ENCODE results near the gene DDX1. TPM values are rescaled to one million over a fixed set of nuclear protein-coding genes. Genes with fewer than 3 reads are reported as not detected.
"Not testable (repeated sequence)": the region's sequence is repeated elsewhere in the genome, so short reads cannot be mapped to it uniquely, and the experiment has no call there.

The DDX1 gene
- total RNA-seq, 1 experiment from 2014 or later, result 37.5 TPM

DNA sequence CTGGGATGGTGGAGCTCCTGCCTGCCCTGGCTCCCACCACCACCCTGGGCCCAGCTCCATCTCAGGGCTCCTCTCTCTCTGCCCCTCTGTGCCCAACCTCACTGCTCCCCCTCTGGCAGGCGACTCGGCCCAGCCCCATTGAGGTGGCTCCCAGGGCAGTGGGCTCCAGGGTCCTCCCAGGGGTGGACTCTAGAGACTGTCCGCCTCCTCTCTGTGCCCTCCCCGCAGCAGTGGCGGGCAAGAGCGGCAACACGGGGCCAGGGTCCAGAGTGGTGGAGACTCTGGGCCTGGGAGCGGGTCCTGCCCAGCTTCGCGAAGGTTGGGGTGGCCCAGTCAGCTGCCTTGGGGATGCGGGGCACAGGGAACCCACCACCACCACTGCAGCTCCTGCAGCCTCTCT is 27.4 kb downstream of the DDX1 start:
- Histone ChIP-seq H3K9ac (ENCODE audit: low read length) (no peak overlapping the region), H3K36me3 (ENCODE audit: insufficient read depth, low read length) (peaks cover 21% of the 10 kb centered on the region), H3K79me2 (ENCODE audit: low read length) (no peaks in the 10 kb centered on the region), H3K4me2 (ENCODE audit: low read depth, low read length, poor library complexity, severe bottlenecking) (no peak overlapping the region), H2AFZ (ENCODE audit: low read length) (no peak overlapping the region), H4K20me1 (ENCODE audit: insufficient read depth, low read depth, low read length) (no peaks in the 10 kb centered on the region), H3K27ac (ENCODE audit: low read length) (no peak overlapping the region), H3K4me3 (ENCODE audit: low read length) (no peak overlapping the region), H3K27me3 (ENCODE audit: low read length) (no peaks in the 10 kb centered on the region), H3K9me2 (replicated peaks; ENCODE audit: insufficient read depth, low read length) (no peaks in the 10 kb centered on the region), H3K4me1 (ENCODE audit: low read length) (no peaks in the 10 kb centered on the region), H3K9me3 (ENCODE audit: low read length) (no peaks in the 10 kb centered on the region)
- DNase-seq, result no peak

DNA sequence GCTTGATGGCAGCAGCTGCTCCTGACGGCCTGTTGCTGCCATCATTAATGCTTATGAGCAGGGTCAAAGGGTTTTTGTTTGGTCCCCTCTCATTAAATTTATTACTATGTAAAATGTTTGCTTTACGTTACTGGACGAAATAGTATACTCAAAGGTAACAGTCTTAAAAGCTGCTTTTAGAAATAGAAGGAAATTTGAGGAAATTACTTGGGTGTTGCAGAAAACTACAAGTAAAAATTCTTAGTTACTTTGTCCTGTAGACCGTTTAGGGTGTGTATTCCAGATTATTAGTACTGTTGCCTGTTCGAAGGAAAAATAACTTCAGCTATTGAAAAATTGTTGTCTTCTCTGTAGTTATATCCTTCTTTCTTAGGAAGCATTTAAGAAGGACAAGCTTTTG is 27.8 kb downstream of the DDX1 start:
- no peaks in the 10 kb centered on the region for H4K20me1 ChIP-seq (ENCODE audit: insufficient read depth, low read depth, low read length)
- no peaks in the 10 kb centered on the region for H3K79me2 ChIP-seq (ENCODE audit: low read length)
- DNase-seq, result no peak
- no peaks in the 10 kb centered on the region for H3K4me1 ChIP-seq (ENCODE audit: low read length)
- no peaks in the 10 kb centered on the region for H3K9me2 ChIP-seq (replicated peaks; ENCODE audit: insufficient read depth, low read length)
- H3K4me2 ChIP-seq (ENCODE audit: low read depth, low read length, poor library complexity, severe bottlenecking), result no peak overlapping the region
- no peaks in the 10 kb centered on the region for H3K9me3 ChIP-seq (ENCODE audit: low read length)
- peaks cover 25% of the 10 kb centered on the region for H3K36me3 ChIP-seq (ENCODE audit: insufficient read depth, low read length)
- H3K27me3 ChIP-seq (ENCODE audit: low read length), result no peaks in the 10 kb centered on the region
- no peak overlapping the region for H2AFZ ChIP-seq (ENCODE audit: low read length)
- H3K27ac ChIP-seq (ENCODE audit: low read length), result no peak overlapping the region
- no peak overlapping the region for H3K9ac ChIP-seq (ENCODE audit: low read length)
- H3K4me3 ChIP-seq (ENCODE audit: low read length), result no peak overlapping the region

DNA sequence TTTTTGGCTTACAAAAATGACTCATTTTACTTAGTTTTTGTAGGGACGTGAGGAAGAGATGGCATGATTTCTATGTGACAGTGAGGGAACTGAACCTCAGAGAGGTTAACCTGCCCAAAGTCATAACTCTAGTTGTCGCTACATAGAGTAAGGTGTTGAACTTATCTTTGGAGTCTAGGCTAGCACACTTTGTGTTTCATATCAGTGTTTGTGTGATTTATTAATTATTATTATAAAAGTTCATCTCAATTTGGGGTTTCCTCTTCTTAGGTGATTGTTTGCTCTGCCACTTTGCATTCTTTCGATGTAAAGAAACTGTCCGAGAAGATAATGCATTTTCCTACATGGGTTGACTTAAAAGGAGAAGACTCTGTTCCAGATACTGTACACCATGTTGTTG is 28.3 kb downstream of the DDX1 start:
- Histone ChIP-seq H3K4me1 (ENCODE audit: low read length) (no peaks in the 10 kb centered on the region), H3K36me3 (ENCODE audit: insufficient read depth, low read length) (peaks cover 29% of the 10 kb centered on the region), H3K4me2 (ENCODE audit: low read depth, low read length, poor library complexity, severe bottlenecking) (no peak overlapping the region), H3K4me3 (ENCODE audit: low read length) (no peak overlapping the region), H3K27me3 (ENCODE audit: low read length) (no peaks in the 10 kb centered on the region), H3K9me2 (replicated peaks; ENCODE audit: insufficient read depth, low read length) (no peaks in the 10 kb centered on the region), H2AFZ (ENCODE audit: low read length) (no peak overlapping the region), H3K79me2 (ENCODE audit: low read length) (no peaks in the 10 kb centered on the region), H3K9me3 (ENCODE audit: low read length) (no peaks in the 10 kb centered on the region), H3K9ac (ENCODE audit: low read length) (no peak overlapping the region), H4K20me1 (ENCODE audit: insufficient read depth, low read depth, low read length) (no peaks in the 10 kb centered on the region), H3K27ac (ENCODE audit: low read length) (no peak overlapping the region)
- DNase-seq, result no peak

DNA sequence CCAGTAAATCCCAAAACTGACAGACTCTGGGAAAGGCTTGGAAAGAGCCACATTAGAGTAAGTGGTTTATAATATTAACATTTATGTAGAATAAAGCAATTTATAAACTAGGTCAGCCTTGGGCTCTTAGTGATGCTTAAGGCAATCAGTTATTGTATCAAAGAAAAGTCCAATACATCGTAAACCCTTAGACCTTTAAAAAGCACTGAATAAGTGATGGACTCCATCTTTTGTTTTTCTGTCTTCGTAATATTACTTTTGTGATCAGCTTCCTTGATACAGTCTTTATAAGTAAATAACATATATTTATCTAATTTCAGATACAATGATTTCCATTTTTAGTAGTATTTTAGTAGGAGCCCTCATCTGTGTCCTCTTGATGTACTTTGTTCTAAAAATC is 28.7 kb downstream of the DDX1 start:
- Histone ChIP-seq H3K4me1 (ENCODE audit: low read length) (no peaks in the 10 kb centered on the region), H3K4me2 (ENCODE audit: low read depth, low read length, poor library complexity, severe bottlenecking) (no peak overlapping the region), H3K27me3 (ENCODE audit: low read length) (no peaks in the 10 kb centered on the region), H2AFZ (ENCODE audit: low read length) (no peak overlapping the region), H3K9me3 (ENCODE audit: low read length) (no peaks in the 10 kb centered on the region), H3K79me2 (ENCODE audit: low read length) (no peaks in the 10 kb centered on the region), H3K9me2 (replicated peaks; ENCODE audit: insufficient read depth, low read length) (no peaks in the 10 kb centered on the region), H4K20me1 (ENCODE audit: insufficient read depth, low read depth, low read length) (no peaks in the 10 kb centered on the region), H3K36me3 (ENCODE audit: insufficient read depth, low read length) (peaks cover 33% of the 10 kb centered on the region), H3K27ac (ENCODE audit: low read length) (no peak overlapping the region), H3K4me3 (ENCODE audit: low read length) (no peak overlapping the region), H3K9ac (ENCODE audit: low read length) (no peak overlapping the region)
- no peak for DNase-seq

DNA sequence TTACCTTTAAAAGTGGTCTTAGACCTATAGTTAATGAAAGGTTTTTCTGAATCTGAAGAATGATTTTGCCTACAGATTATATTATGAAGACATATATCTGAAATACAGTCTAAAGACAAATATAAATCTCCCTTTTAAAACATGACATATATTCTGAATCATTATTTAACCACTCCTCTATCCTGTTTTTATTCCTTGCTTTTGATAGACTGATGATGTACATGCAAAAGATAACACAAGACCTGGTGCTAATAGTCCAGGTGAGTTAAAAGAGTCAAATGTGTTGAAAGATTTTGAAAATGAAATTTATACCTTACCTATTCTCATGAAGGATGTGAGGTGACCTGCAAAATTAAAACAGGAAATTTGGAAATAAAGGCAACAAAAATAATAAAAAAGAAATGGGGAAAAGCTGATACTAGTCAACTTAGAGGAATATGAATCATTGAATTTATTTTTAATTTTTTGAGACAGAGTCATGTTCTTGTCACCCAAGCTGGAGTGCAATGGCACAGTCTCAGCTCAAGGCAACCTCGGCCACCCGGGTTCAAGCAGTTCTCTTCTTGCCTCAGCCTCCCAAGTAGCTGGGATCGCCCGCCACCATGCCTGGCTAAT is 29.3 kb downstream of the DDX1 start:
- no peaks in the 10 kb centered on the region for H3K9me3 ChIP-seq (ENCODE audit: low read length)
- no peak overlapping the region for H3K4me3 ChIP-seq (ENCODE audit: low read length)
- H3K27ac ChIP-seq (ENCODE audit: low read length), result no peak overlapping the region
- H2AFZ ChIP-seq (ENCODE audit: low read length), result no peak overlapping the region
- H3K79me2 ChIP-seq (ENCODE audit: low read length), result no peaks in the 10 kb centered on the region
- H4K20me1 ChIP-seq (ENCODE audit: insufficient read depth, low read depth, low read length), result no peaks in the 10 kb centered on the region
- DNase-seq, result no peak
- peaks cover 33% of the 10 kb centered on the region for H3K36me3 ChIP-seq (ENCODE audit: insufficient read depth, low read length)
- no peaks in the 10 kb centered on the region for H3K27me3 ChIP-seq (ENCODE audit: low read length)
- H3K4me2 ChIP-seq (ENCODE audit: low read depth, low read length, poor library complexity, severe bottlenecking), result no peak overlapping the region
- no peaks in the 10 kb centered on the region for H3K4me1 ChIP-seq (ENCODE audit: low read length)
- H3K9me2 ChIP-seq (replicated peaks; ENCODE audit: insufficient read depth, low read length), result no peaks in the 10 kb centered on the region
- H3K9ac ChIP-seq (ENCODE audit: low read length), result no peak overlapping the region

DNA sequence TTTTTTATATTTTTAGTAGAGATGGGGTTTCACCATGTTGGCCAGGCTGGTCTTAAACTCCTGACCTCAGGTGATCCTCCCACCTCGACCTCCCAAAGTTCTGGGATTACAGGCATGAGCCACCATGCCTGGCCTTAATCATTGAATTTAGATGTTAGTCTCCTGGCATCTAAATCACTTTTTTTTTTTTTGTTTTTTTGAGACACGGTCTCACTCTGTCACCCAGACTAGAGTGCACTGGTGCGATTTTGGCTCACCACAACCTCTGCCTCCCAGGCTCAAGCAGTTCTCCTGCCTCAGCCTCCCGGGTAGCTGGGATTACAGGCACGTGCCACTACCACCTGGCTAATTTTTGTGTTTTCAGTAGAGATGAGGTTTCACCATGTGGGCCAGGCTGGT is 29.8 kb downstream of the DDX1 start:
- not testable (repeated sequence) for H3K27me3 ChIP-seq (ENCODE audit: low read length); DNase-seq; H3K79me2 ChIP-seq (ENCODE audit: low read length); H3K4me3 ChIP-seq (ENCODE audit: low read length); H3K4me1 ChIP-seq (ENCODE audit: low read length); H3K27ac ChIP-seq (ENCODE audit: low read length); H3K9ac ChIP-seq (ENCODE audit: low read length); H3K4me2 ChIP-seq (ENCODE audit: low read depth, low read length, poor library complexity, severe bottlenecking); H3K9me2 ChIP-seq (replicated peaks; ENCODE audit: insufficient read depth, low read length); H4K20me1 ChIP-seq (ENCODE audit: insufficient read depth, low read depth, low read length); H2AFZ ChIP-seq (ENCODE audit: low read length); H3K9me3 ChIP-seq (ENCODE audit: low read length)
- peaks cover 29% of the 10 kb centered on the region for H3K36me3 ChIP-seq (ENCODE audit: insufficient read depth, low read length)

DNA sequence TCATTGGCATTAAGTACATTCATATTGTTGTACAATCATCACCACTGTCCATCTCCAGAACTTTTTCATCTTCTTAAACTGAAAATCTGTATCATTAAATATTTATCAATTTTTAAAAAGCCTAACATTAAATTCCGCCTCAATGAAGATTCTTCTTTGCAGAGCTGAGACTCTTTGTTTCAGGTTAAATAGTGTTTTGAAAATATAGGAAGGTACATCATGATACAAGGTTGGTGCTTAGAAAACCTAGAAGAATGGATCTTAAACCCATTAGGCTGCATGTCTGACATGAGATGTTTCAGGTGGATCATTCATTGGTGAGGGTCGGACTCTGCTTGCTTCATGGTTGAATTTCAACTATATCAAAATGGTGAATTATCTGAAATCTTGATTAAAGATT is 30.5 kb downstream of the DDX1 start:
- no peaks in the 10 kb centered on the region for H3K79me2 ChIP-seq (ENCODE audit: low read length)
- H3K4me1 ChIP-seq (ENCODE audit: low read length), result no peaks in the 10 kb centered on the region
- H3K4me2 ChIP-seq (ENCODE audit: low read depth, low read length, poor library complexity, severe bottlenecking), result no peak overlapping the region
- H4K20me1 ChIP-seq (ENCODE audit: insufficient read depth, low read depth, low read length), result no peaks in the 10 kb centered on the region
- no peak overlapping the region for H3K4me3 ChIP-seq (ENCODE audit: low read length)
- no peaks in the 10 kb centered on the region for H3K9me3 ChIP-seq (ENCODE audit: low read length)
- H3K27ac ChIP-seq (ENCODE audit: low read length), result no peak overlapping the region
- H2AFZ ChIP-seq (ENCODE audit: low read length), result no peak overlapping the region
- no peak overlapping the region for H3K9ac ChIP-seq (ENCODE audit: low read length)
- no peak for DNase-seq
- H3K27me3 ChIP-seq (ENCODE audit: low read length), result no peaks in the 10 kb centered on the region
- no peaks in the 10 kb centered on the region for H3K9me2 ChIP-seq (replicated peaks; ENCODE audit: insufficient read depth, low read length)
- H3K36me3 ChIP-seq (ENCODE audit: insufficient read depth, low read length), result peaks cover 29% of the 10 kb centered on the region

DNA sequence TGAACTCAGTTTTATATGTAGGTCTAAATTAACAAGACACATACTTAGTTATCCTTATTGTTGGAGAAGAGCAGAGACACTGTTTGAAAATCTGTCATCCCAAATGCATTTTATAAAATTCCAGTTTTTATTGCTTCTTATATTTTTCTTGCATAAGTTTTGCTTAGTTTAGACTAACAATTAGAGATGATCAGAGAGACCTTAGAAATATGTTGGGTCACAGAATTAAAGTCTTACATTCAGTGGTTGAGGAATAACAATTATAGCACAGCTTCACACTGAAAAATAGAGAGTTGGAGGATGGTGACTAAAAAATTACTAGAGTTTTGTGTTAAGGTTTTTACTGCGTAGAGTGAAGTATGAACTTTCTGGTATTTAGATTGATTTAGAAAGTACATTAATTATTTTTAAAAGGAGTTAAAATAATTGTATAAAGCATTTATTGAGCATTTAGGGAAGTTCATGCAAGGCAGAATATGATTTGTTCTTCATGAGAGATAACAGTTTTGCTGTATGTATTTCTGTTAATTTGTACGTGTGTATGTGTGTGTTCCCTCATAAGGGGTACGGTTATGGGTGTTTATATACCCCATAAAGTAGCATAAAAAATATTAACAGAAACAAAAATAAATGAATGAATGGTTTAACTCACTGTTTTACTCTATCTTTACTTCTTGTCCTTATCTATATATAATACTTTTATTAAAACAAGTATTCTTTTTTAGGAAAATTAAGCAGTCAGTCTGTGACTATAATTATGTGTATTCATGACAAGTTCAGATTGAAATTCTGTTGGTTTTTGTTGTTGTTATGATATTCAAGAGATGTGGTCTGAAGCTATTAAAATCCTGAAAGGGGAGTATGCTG is 31.2 kb downstream of the DDX1 start:
- Histone ChIP-seq H3K9ac (ENCODE audit: low read length) (no peak overlapping the region), H3K9me2 (replicated peaks; ENCODE audit: insufficient read depth, low read length) (no peaks in the 10 kb centered on the region), H2AFZ (ENCODE audit: low read length) (no peak overlapping the region), H3K79me2 (ENCODE audit: low read length) (no peaks in the 10 kb centered on the region), H3K27ac (ENCODE audit: low read length) (no peak overlapping the region), H3K9me3 (ENCODE audit: low read length) (no peaks in the 10 kb centered on the region), H3K4me1 (ENCODE audit: low read length) (no peaks in the 10 kb centered on the region), H3K4me3 (ENCODE audit: low read length) (no peak overlapping the region), H3K4me2 (ENCODE audit: low read depth, low read length, poor library complexity, severe bottlenecking) (no peak overlapping the region), H4K20me1 (ENCODE audit: insufficient read depth, low read depth, low read length) (no peaks in the 10 kb centered on the region), H3K36me3 (ENCODE audit: insufficient read depth, low read length) (peaks cover 29% of the 10 kb centered on the region), H3K27me3 (ENCODE audit: low read length) (no peaks in the 10 kb centered on the region)
- DNase-seq, result no peak

Data from Karpas-422 (cell line).